Keratinocyte (primary cell): ENCODE measurements around the gene GAP43. TPM values are rescaled to one million over a fixed set of nuclear protein-coding genes. Genes with fewer than 3 reads are reported as not detected.

ENCODE experiments used
- DNase-seq: peaks from one replicate; pipeline ENCODE4 v3.0.0-alpha.2; 2011; ENCODE audit warnings: low read depth, missing footprints, low spot score
- FAIRE-seq: peaks from 2 replicates; lab custom pipeline; 2011; peaks lifted over from hg19 to GRCh38; lab: Jason Lieb, UNC
- H2AFZ ChIP-seq: 2 replicates; pipeline ENCODE4 v1.6.0; 2012; ENCODE audit warnings: low read length, control low read depth, inconsistent platforms; ENCODE audit not compliant: control insufficient read depth
- H3K27ac ChIP-seq: 2 replicates; pipeline ENCODE4 v1.5.1; 2011; ENCODE audit warnings: low read length; ENCODE audit not compliant: control insufficient read depth, insufficient read depth
- H3K27me3 ChIP-seq: 3 replicates; pipeline ENCODE4 v1.6.0; 2011; ENCODE audit warnings: low read length; ENCODE audit not compliant: control insufficient read depth, insufficient read depth; ENCODE audit errors: extremely low read depth
- H3K36me3 ChIP-seq, 2 experiments: 2 replicates in 1 of 2; 3 replicates in 1 of 2; pipeline ENCODE4 v1.5.1; 2011; ENCODE audit warnings: low read length in 2 of 2, mild to moderate bottlenecking in 1 of 2; ENCODE audit not compliant: control insufficient read depth in 2 of 2, insufficient read depth in 2 of 2; ENCODE audit errors: extremely low read depth in 1 of 2
- H3K4me1 ChIP-seq: 3 replicates; pipeline ENCODE4 v1.5.1; 2011; ENCODE audit warnings: low read length; ENCODE audit not compliant: control insufficient read depth, insufficient read depth; ENCODE audit errors: extremely low read depth
- H3K4me2 ChIP-seq: 3 replicates; pipeline ENCODE4 v1.6.0; 2011; ENCODE audit warnings: low read depth, low read length; ENCODE audit not compliant: control insufficient read depth, insufficient read depth; ENCODE audit errors: extremely low read depth
- H3K4me3 ChIP-seq, 3 experiments: fragments of 200-600 bp in 1 of 3; sonication (generic) in 1 of 3; 2 replicates in 2 of 3; 3 replicates in 1 of 3; pipeline ENCODE4 v1.5.1; 2011 to 2016; ENCODE audit warnings: low read length in 3 of 3, mild to moderate bottlenecking in 3 of 3, control low read depth in 2 of 3, inconsistent platforms in 1 of 3, low read depth in 1 of 3, mixed read lengths in 1 of 3, mixed run types in 1 of 3, moderate library complexity in 1 of 3; ENCODE audit not compliant: control insufficient read depth in 2 of 3, insufficient read depth in 2 of 3; ENCODE audit errors: extremely low read depth in 1 of 3
- H3K79me2 ChIP-seq: 2 replicates; pipeline ENCODE4 v1.6.0; 2012; ENCODE audit warnings: low read length; ENCODE audit not compliant: control insufficient read depth, insufficient read depth
- H3K9ac ChIP-seq: 3 replicates; pipeline ENCODE4 v1.6.0; 2011; ENCODE audit warnings: low read length; ENCODE audit not compliant: control insufficient read depth, insufficient read depth; ENCODE audit errors: extremely low read depth
- H3K9me1 ChIP-seq: 3 replicates; pipeline ENCODE4 v1.6.0; 2011; ENCODE audit warnings: low read length; ENCODE audit not compliant: control insufficient read depth, insufficient read depth; ENCODE audit errors: extremely low read depth
- H3K9me3 ChIP-seq: 2 replicates; pipeline ENCODE4 v1.5.1; 2012; ENCODE audit warnings: low read depth, low read length; ENCODE audit not compliant: control insufficient read depth
- H4K20me1 ChIP-seq: 3 replicates; pipeline ENCODE4 v1.6.0; 2011; ENCODE audit warnings: low read length; ENCODE audit not compliant: control insufficient read depth, insufficient read depth; ENCODE audit errors: extremely low read depth
- EZH2 ChIP-seq: IDR thresholded peaks from one replicate; pipeline ENCODE4 v1.6.1; 2012; ENCODE audit warnings: inconsistent platforms, mild to moderate bottlenecking, low read length, moderate library complexity
- dilution Hi-C: fragments of 300-500 bp; cut with MboI; formaldehyde crosslinking; loops from one replicate; pipeline ENCODE4 v1.7.0; 2020; ENCODE audit warnings: low sequenced_read_pairs; ENCODE audit not compliant: extremely low pct_ligation_motif_present
- polyA plus RNA-seq, 5 experiments: library from polyadenylated mRNA; depleted of rRNA in 3 of 5; stranded (reverse) in 3 of 5; stranded (forward) in 1 of 5; unstranded in 1 of 5; fragments of >200 nt; gene quantifications; 1 replicate in 1 of 5; 2 replicates in 3 of 5; 3 replicates in 1 of 5; pipeline versions ENCODE4 v1.2.1 to v1.2.3, GENCODE V29; 2011 to 2012; ENCODE audit warnings: missing spikeins in 2 of 5, low read depth in 1 of 5, low replicate concordance in 1 of 5
- TF ChIP-seq, protein P1 (sequence below), 3 experiments: IDR thresholded peaks in 1 of 3; conservative IDR thresholded peaks in 1 of 3; optimal IDR thresholded peaks in 1 of 3; 2 replicates in 2 of 3; 3 replicates in 1 of 3; pipeline versions ENCODE3 to v1.5.1; 2011; ENCODE audit warnings: low read length in 3 of 3, mild to moderate bottlenecking in 3 of 3, moderate library complexity in 2 of 3, control low read depth in 1 of 3, inconsistent platforms in 1 of 3; ENCODE audit not compliant: insufficient read depth in 2 of 3; ENCODE audit errors: extremely low read depth in 1 of 3

The GAP43 gene
- polyA plus RNA-seq, 1 donor (not counting 4 experiments of a cell fraction or from before 2014, with no cell fraction given), result not detected

DNA sequence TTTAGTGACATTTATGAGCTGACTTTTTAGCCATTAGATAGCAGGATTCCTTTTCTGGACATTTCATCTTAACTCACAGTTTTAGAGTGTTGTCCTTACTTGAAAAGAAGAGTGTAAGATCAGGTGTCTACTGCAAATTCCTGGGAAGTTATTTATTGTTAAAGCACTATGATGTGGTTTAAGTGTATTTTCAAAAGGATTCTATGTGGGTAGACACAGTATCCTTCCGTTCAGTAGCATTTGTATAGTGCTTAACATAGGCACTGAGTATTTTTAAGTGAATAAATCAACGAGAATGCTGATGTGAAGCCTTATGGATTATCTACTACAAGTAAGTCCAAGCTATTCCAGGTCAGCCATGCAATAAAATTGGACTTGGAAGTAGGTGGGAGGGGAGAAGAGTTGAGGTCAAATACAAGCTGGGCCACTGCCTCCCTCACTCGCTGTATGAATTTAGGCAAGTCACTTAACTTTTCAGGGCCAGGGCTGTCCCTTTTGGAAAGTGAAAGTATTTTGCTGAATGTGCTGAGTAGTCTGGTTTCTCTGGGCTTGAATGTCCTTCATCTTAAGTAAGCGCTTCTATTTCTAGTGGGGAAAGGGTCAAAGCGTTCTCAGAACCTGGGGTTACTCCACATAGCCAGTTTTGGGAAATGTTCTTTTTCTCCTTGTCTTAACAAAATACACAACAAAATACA, 48.6 kb downstream of the GAP43 start:
- dilution Hi-C loops, result no loop called here

DNA sequence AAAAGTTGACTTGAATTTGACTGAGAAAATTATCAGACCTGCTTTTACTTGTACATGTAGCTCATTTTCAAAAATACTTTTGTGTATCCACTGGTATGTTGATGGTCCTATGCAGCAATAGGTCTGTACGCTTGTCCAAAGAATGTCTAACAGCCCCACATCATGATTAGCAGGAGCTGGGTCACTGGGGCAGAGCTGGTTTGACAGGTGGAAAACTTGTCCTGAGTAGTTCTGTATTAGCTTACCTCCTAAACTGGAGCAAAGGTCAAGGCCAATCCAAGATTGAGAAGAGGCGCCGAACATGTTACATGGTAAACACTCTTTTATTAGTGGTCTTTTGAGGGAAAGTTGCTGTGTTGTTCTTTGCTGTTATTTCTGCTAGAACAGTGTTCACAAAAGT, 50.6 kb downstream of the GAP43 start:
- Histone ChIP-seq H3K9me1 (no peaks in the 10 kb centered on the region), H3K4me3 (no peak overlapping the region), H3K79me2 (no peaks in the 10 kb centered on the region), H3K27ac (no peak overlapping the region), H4K20me1 (no peaks in the 10 kb centered on the region), H3K4me1 (no peaks in the 10 kb centered on the region), H3K27me3 (peaks cover 6% of the 10 kb centered on the region), H3K4me2 (no peak overlapping the region), H3K9me3 (no peaks in the 10 kb centered on the region), H3K36me3 (no peaks in the 10 kb centered on the region), H3K9ac (no peak overlapping the region), H2AFZ (no peak overlapping the region)
- dilution Hi-C loops, result no loop called here
- no peak for TF ChIP-seq EZH2
- TF ChIP-seq, protein P1, sequence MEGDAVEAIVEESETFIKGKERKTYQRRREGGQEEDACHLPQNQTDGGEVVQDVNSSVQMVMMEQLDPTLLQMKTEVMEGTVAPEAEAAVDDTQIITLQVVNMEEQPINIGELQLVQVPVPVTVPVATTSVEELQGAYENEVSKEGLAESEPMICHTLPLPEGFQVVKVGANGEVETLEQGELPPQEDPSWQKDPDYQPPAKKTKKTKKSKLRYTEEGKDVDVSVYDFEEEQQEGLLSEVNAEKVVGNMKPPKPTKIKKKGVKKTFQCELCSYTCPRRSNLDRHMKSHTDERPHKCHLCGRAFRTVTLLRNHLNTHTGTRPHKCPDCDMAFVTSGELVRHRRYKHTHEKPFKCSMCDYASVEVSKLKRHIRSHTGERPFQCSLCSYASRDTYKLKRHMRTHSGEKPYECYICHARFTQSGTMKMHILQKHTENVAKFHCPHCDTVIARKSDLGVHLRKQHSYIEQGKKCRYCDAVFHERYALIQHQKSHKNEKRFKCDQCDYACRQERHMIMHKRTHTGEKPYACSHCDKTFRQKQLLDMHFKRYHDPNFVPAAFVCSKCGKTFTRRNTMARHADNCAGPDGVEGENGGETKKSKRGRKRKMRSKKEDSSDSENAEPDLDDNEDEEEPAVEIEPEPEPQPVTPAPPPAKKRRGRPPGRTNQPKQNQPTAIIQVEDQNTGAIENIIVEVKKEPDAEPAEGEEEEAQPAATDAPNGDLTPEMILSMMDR (optimal IDR thresholded peaks at IDR 0.05 in 1 of 3, IDR thresholded peaks at IDR 0.05 in 1 of 3, conservative IDR thresholded peaks at IDR 0.05 in 1 of 3; ENCODE audit: extremely low read depth in 1 of 3, insufficient read depth in 2 of 3, low read length in 3 of 3), result no peak
- DNase-seq (no peak), FAIRE-seq (no peak)

More for the DNA sequence above, 48.6 kb downstream of the GAP43 start:
- Histone ChIP-seq H3K27ac (no peak overlapping the region), H3K27me3 (peaks cover 6% of the 10 kb centered on the region), H3K4me1 (peaks cover 7% of the 10 kb centered on the region), H3K4me2 (no peak overlapping the region), H3K36me3 (no peaks in the 10 kb centered on the region), H3K9ac (no peak overlapping the region), H4K20me1 (no peaks in the 10 kb centered on the region), H3K4me3 (no peak overlapping the region), H3K9me3 (no peaks in the 10 kb centered on the region), H3K79me2 (no peaks in the 10 kb centered on the region), H3K9me1 (no peaks in the 10 kb centered on the region), H2AFZ (no peak overlapping the region)
- DNase-seq (no peak), FAIRE-seq (no peak)
- TF ChIP-seq, protein P1 (optimal IDR thresholded peaks at IDR 0.05 in 1 of 3, IDR thresholded peaks at IDR 0.05 in 1 of 3, conservative IDR thresholded peaks at IDR 0.05 in 1 of 3; ENCODE audit: extremely low read depth in 1 of 3, insufficient read depth in 2 of 3, low read length in 3 of 3), result no peak
- no peak for TF ChIP-seq EZH2
